ENCODE results near the gene DRAXIN. TPM values are rescaled to one million over a fixed set of nuclear protein-coding genes. Genes with fewer than 3 reads are reported as not detected.

DRAXIN gene
- polyA plus RNA-seq, 1 experiment = 0.04 TPM

DNA sequence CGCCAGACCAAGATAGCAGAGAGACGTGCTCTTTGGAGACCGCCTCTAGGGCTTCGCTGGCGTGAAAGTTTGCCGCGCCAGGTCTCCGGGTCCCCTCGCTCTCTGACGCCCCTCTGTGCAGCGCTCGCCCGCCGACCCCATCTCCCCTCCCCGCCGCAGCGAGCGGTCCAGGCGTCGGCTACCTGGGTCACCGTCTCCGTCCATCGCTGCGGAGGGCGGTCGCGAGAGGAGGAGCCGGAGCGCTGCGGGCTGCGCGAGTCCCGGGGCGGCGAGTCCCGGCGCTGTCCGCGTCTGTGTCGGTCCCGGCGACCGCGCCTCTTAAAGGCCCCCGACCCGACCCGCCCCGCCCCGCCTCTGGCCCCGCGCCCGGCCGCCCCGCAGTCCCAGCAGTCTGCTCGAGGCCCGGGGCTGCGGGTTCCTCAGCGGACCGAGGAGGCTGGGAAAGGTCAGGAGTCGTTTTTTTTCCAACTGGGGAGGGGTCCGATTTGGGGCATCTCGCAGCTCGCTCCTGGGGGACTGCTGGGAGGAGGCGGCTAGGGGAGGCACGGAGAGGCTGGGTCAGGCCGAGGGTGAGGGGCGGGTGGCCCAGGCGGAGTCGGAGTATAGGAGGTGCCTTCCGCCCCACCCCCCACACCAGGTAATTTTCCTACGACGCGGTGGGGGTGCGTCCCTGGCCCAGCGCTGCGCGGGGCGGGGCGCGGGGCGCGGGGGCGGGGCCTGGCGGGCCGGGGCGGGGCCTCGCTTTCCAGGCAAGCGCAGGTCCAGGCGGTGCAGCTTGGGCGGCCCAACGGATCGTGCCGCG lies 37.2 kb upstream of the DRAXIN start, which contains the start of the genes FBXO2 and FBXO44:
TSS of gene FBXO2 (minus strand) at position 293 of the 802 bp plus-strand sequence. CDS start at position 204, 89 bp downstream.
TSS of gene FBXO44 (plus strand) at position 741 of the 802 bp plus-strand sequence. CDS start 959 bp downstream, outside the sequence.
- DNase-seq (ENCODE audit: low read depth, low spot score) = no peak
- Histone ChIP-seq H3K4me3 (ENCODE audit: low read depth, low read length) (peak within 1 kb of the TSS; percentile 69), H3K9me3 (ENCODE audit: control insufficient read depth, insufficient read depth, low read length) (no peaks in the 10 kb centered on the region; the same call in 1 of the 2 replicates), H3K27ac (ENCODE audit: low read depth, low read length) (no peak within 1 kb of the TSS), H3K27me3 (ENCODE audit: control insufficient read depth, insufficient read depth, low read length) (peaks cover 19% of the 10 kb centered on the region)
- TF ChIP-seq, protein P1, sequence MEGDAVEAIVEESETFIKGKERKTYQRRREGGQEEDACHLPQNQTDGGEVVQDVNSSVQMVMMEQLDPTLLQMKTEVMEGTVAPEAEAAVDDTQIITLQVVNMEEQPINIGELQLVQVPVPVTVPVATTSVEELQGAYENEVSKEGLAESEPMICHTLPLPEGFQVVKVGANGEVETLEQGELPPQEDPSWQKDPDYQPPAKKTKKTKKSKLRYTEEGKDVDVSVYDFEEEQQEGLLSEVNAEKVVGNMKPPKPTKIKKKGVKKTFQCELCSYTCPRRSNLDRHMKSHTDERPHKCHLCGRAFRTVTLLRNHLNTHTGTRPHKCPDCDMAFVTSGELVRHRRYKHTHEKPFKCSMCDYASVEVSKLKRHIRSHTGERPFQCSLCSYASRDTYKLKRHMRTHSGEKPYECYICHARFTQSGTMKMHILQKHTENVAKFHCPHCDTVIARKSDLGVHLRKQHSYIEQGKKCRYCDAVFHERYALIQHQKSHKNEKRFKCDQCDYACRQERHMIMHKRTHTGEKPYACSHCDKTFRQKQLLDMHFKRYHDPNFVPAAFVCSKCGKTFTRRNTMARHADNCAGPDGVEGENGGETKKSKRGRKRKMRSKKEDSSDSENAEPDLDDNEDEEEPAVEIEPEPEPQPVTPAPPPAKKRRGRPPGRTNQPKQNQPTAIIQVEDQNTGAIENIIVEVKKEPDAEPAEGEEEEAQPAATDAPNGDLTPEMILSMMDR (IDR thresholded peaks at IDR 0.05; ENCODE audit: low read depth, low read length) = no peak
- ChIA-PET CTCF (interaction anchor here (0.6 to 1.8 kb wide), 7 partner anchors 9 to 616 kb away, joined by 3 to 11 read pairs (median 4); partner anchors contain the start of gene FBXO6), POLR2A (interaction anchor here (1.2 kb wide), 1 partner anchor 10 kb away, joined by 5 read pairs; the partner anchor contains the start of gene FBXO6)

DNA sequence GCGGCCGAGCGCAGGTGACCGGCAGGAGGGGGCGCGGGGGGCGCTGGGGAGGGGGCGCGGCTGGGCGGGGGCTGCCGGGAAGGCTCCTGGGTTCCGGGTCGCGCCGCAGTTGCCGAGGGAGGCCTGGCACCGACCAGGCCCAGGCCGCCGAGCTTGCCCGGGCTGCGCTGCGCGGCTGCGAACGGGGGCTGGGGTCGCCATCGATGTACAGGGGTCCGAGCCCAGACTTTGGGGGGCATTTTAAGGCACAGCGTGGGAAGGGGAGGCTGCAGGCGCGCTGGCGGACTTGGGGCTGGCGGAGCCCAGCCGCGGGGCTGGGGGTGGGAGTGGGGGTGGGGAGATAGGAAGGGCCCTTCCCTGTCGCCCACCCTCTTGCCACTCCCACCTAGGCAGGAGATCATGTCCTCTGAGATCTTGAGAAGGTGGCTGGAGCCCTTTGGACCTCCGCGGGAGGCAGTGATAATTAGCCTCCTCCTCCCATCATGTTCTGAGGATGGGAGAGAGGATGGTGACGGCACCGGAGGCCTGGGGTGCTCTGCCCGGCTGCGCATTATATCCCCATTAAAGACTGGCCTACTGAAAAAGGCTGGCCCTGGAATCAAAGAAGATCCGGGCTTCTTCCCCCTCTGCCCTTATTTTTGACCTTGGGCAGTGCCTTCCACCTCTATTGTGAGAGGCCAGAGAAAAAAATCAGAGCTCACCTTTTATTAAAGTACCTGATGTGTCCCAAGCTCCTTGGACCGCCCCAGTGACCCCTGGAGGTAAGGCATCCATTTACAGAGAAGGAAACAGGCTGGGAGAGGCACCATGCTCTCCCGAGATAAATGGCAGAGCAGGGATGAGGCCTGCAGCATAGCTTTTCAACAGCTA lies 36.3 kb upstream of the DRAXIN start:
- H3K9me3 ChIP-seq (ENCODE audit: control insufficient read depth, insufficient read depth, low read length) = no peaks in the 10 kb centered on the region; the same call in 1 of the 2 replicates
- POLR2A ChIA-PET = interaction anchor here (1.2 kb wide), 1 partner anchor 9 kb away, joined by 5 read pairs; the partner anchor contains the start of gene FBXO6
- no peak for DNase-seq (ENCODE audit: low read depth, low spot score)
- H3K4me3 ChIP-seq (ENCODE audit: low read depth, low read length) = peak overlapping the region; percentile 69
- TF ChIP-seq, protein P1 (IDR thresholded peaks at IDR 0.05; ENCODE audit: low read depth, low read length) = no peak
- no peak overlapping the region for H3K27ac ChIP-seq (ENCODE audit: low read depth, low read length)
- peaks cover 11% of the 10 kb centered on the region for H3K27me3 ChIP-seq (ENCODE audit: control insufficient read depth, insufficient read depth, low read length)
- CTCF ChIA-PET = interaction anchor here (0.7 to 1.8 kb wide), 4 partner anchors 9 to 12 kb away, joined by 3 to 11 read pairs (median 6); partner anchors contain the start of gene FBXO6

DNA sequence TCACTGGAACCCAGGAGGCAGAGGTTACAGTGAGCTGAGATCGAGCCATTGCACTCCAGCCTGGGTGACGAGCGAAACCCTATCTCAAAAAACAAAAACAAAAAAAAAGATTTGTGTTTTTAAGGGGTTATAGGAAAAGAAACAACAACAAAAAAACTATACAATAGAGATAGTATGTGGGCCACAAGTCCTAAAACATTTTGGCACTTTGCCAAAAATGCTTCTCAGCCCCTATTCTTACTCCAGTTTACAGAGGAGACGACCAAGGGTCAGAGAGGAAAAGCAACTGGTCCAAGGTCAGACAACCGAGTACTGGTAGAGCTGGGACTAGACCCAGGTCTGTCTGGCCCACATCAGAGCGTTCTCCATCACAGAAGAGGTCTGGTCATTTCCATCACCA lies 33.9 kb upstream of the DRAXIN start:
- no peak for DNase-seq (ENCODE audit: low read depth, low spot score)
- Histone ChIP-seq H3K4me3 (ENCODE audit: low read depth, low read length) (no peak overlapping the region), H3K27ac (ENCODE audit: low read depth, low read length) (no peak overlapping the region), H3K27me3 (ENCODE audit: control insufficient read depth, insufficient read depth, low read length) (peaks cover 2% of the 10 kb centered on the region), H3K9me3 (ENCODE audit: control insufficient read depth, insufficient read depth, low read length) (no peaks in the 10 kb centered on the region; the same call in 1 of the 2 replicates)
- ChIA-PET CTCF (interaction anchor here (1.4 kb wide), 1 partner anchor 14 kb away, joined by 3 read pairs; no protein-coding TSS in a partner anchor), POLR2A (no interaction called here)
- TF ChIP-seq, protein P1 (IDR thresholded peaks at IDR 0.05; ENCODE audit: low read depth, low read length) = no peak

DNA sequence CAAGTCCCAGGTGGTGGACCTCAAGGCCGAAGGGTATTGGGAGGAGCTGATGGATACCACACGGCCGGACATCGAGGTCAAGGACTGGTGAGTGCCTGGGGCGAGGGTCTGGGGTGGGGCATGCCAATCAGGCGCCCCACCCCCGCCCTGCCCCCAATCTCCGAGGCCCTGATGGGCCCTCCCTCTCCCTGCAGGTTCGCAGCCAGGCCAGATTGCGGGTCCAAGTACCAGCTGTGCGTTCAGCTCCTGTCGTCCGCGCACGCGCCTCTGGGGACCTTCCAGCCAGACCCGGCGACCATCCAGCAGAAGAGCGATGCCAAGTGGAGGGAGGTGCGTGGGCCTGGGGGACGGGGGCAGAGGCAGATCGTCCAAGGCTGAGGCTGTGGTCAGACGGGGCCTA lies 33.0 kb upstream of the DRAXIN start:
- Histone ChIP-seq H3K27me3 (ENCODE audit: control insufficient read depth, insufficient read depth, low read length) (no peaks in the 10 kb centered on the region), H3K27ac (ENCODE audit: low read depth, low read length) (no peak overlapping the region), H3K4me3 (ENCODE audit: low read depth, low read length) (no peak overlapping the region), H3K9me3 (ENCODE audit: control insufficient read depth, insufficient read depth, low read length) (no peaks in the 10 kb centered on the region; the same call in 1 of the 2 replicates)
- ChIA-PET POLR2A (no interaction called here), CTCF (interaction anchor here (1.8 kb wide), 1 partner anchor 13 kb away, joined by 5 read pairs; no protein-coding TSS in a partner anchor)
- TF ChIP-seq, protein P1 (IDR thresholded peaks at IDR 0.05; ENCODE audit: low read depth, low read length) = no peak
- no peak for DNase-seq (ENCODE audit: low read depth, low spot score)
